Measurements from ENCODE around the gene ZDHHC14.
"Not testable (repeated sequence)": the region's sequence is repeated elsewhere in the genome, so short reads cannot be mapped to it uniquely, and the experiment has no call there.

Gene ZDHHC14

DNA sequence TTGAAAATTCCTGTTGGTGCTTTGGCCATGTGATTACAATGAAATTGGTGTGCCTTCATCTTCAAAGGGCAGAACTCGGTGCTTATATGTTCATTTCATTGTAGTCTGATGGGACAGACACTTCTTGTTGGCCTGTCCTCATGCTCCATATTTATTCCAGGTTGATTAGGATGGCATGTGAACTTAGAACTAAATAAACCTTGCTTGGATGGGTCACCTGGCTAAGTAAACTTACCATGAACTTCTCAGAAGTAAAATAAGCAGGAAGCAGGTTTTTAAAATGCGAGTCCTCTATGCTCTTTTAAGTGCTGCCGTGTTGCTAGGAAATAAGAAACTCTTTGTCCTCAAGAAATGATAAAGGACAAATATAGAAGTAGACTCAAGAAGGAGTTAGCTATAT is 26.7 kb downstream of the ZDHHC14 start:
- no peak for DNase-seq

DNA sequence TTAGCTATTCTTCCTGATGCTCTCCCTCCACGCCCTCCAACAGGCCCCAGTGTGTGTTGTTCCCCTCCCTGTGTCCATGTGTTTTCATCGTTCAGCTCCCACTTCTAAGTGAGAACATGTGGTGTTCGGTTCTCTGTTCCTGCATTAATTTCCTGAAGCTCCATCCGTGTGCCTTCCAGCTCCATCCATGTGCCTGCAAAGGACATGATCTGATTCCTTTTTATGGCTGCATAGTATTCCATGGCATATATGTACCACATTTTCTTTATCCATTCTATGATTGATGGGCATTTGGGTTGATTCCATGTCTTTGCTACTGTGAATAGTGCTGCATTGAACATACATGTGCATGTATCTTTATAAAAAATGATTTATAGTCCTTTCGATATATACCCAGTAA is 27.4 kb downstream of the ZDHHC14 start:
- DNase-seq = not testable (repeated sequence)

DNA sequence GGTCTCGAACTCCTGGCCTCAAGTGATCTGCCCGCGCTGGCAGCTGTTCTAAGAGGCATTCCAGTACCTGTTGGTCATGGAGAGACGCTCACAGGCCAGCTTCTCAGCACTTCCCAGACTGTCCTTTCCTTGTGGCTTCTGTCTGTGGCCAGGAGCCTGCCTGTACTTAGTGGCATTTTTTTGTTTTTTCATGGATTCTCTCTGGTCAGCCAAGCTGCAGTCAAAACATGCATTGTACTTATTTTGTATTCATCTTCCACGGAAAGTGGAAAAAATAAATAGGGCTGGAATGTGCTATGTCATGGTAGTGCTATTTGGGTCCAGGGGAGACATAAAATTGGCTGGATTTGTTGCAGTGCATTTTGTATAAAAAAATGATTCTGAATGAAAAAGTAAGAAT is 29.1 kb downstream of the ZDHHC14 start:
- no peak for DNase-seq

DNA sequence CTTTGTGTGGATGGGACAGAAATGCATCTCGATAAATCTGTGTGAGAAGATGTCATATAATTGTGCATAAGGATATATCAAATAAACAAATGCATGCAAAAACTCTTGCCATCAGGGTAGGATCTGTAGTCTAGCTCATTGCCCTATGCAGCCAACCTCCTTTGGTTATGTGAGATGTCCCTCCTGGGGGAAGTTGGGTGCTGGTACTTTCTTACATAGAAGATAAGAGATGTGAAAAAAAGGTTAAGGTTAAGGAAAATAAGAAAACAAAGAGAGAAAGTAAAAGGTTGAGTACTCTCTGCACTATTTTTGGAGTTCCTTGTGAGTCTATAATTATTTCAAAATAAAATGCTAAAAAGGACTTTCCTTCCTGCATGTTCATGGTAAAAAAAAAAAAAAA is 30.4 kb downstream of the ZDHHC14 start:
- DNase-seq = no peak

DNA sequence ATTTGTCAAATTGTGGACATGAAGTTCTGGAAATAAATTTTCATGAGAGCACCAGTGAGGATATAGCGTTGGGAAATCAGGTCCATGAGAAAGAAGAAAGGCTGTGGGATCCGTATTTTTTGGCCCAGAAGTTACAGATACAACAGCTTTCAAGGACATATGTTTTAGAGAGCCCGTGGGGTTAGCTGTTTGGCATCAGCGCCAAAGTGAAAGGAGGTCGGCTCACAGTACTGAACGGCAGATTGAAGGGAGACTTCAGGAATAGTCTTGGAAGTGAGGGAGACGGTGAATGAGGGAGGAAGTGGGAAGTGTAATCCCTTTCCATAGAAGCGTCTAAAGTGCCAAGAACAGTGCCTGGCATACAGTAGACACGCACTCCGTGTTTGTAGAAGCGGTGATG is 31.8 kb downstream of the ZDHHC14 start:
- no peak for DNase-seq

DNA sequence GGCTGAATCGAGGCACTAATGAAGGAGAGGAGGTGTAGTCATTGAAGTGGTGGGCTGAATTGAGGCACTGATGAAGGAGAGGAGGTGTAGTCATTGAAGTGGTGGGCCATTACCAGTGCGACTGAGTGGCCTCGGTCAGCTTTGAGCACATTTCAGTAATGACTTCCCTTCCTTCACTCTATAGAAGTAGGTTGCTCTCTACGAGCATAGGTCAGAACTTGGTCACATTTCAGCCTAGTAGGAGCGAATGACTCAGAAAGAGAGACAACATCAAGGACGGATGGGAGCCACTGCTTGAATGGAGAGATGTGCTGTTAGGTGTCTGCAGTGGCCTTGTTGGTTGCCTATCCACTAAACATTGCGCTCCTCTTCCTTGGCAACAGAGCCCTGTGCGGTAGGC is 39.5 kb downstream of the ZDHHC14 start:
- DNase-seq = no peak

DNA sequence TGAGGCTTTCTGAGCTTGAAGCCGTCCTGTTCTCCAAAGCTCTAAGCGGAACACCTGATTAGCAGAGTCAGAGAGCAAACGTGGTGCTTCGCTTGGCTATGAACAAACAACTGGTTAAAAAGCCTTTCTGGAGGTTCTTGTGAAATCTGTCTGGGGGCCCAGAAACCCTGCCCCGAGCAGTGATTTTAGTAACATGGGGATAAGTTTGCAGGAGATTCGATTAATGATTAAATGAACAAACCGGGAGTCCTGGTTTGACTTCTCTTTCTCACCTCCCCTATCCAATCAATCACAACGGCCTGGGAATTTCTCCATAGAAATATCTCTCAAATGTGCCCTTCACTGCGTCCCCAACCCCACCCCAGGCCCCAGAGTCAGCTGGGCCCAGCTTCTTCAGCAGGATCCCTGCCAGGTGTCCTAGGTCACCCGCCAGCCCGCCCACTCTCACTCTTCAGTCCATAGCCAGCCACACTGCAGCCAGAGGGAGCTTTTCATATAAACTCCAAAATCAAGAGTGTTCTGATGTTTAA is 43.6 kb downstream of the ZDHHC14 start:
- DNase-seq = no peak

DNA sequence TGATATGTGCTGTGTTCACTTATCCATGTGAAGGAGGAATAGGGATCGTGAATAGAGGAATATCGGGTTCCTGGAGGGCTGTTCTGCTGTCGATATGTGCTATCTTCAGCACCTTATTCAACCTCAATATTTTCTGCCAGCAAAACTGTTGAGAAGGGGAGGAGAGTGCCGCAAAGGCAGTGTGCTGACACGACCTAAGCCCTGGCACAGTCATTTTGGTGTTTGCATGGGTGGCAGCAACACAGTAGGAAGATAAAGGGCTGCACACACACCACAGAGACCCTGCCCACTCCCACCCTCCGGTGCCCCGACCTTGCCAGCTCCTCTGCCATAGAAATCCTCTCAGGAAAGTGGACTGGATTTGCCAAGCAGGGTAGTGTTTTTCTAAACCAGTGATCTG is 47.0 kb downstream of the ZDHHC14 start:
- DNase-seq = no peak

DNA sequence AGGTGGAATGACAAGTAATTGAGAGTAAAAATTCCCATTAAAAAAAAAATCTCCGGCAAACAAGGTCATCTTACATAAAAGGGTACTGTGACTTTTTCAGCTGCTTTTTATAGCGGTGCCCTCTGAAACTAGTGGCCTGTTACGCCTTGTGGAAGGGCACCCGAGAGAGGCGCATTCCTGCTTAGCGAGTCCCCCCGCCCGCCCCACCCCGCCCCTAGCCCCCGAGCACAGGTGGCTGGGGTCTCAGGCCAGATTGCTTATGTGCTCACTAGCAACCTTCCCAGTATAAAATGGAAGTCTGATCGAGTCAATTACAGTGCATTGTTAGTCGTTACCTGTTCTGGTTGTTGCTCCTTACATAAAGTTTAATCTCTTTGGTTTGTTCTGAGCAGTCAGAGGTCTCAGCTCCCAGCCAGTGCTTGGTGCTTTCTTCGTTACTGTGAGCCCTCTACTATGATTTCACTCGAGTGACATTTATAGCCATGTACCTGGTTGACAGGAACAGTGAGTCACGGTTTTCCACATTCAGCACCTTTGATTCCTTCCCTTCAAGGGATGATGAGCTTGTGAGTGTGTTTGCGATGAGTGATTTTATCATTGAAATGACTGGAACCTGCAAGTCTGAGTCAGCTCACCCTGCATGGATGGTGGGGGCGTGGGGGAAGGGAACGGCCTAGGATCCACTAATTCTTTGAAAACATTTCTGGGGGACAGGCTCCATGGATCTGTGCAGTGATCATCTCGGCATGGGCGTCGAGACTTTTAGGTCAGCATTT is 47.6 kb downstream of the ZDHHC14 start:
- no peak for DNase-seq

DNA sequence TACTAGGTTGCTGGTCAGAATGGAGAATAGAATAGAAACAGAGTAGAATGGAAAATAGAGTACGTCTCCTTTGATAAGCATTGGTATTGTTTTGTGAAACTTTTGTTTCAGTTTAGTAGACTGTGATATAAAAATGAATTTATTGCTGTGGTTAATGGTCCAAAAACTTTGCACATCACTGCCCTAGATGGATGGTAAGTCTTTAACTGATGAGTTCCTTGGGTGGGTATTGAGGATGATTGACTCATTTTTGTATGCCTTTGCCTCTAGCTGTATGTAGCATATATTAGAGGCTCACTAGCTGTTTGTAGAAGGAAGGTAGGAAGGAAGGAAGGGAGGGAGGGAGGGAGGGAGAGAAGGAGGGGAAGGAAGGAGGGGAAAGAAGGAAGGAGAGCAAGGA is 48.3 kb downstream of the ZDHHC14 start:
- no peak for DNase-seq

DNA sequence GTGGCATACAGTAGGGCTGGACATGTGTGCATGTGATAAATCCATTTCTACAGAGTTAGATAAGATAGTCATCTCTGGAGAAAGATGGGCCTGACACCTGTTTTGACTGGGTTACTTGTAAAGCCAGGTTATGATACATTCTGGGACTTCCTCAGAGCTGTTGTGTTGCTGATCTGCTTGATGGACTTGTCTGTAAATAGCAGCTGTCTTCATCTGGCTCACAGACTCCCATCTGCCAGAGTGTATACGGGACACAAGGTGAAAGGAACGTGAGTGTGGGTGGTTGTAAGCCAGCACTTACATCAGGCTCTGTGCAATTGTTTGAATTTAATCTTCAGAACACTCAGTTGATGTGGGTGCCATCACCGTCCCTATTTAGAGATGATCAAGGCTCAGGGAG is 49.8 kb downstream of the ZDHHC14 start:
- DNase-seq = no peak

DNA sequence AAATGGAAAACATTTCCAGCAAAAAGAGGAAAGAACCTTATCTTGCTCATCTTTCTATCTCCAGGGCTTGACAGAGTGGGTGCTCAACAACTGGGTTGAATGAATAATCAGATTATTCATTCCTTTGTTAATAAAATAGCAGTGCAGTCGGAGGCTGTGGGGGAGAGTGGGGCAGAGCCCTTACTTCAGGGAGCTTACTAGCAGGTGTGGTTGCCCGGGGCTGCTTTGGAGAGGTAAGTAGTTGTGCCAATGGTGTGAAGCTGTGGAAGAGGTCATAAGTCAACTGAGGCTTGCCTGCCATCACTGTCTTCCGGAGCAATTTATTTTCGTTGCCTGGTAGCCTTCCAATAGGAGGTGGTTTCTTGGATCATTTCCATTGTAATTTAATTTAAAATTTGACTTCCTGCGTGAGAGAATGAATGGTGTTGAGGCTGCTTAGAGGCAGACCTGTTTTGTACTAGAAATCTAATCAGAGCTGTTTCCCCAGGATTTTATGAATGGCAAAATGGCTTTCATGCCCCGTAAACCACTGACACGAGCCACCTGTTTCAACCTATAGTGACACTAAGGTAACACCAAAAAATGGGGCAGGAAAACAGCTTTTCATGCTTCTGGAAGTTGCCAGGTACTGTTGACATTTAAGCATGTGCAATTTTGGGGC is 51.4 kb downstream of the ZDHHC14 start:
- no peak for DNase-seq

DNA sequence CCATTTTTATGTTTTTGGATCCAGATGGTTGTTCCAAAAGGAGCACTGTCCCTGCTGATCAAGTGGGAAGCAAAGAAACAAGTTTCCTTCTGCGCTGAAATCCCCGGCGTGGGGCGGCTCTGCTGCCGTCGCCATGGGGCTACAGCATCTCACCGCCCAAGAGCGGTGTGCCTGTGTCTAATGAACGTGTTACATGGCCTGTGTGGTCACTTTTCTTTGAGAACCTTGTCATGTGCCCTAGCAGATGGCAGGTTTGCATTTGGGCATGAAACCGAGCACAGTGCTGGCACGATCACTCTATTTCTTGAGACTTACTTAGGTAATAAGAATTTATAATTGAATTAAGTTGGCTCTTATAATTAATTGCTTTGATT is 51.9 kb downstream of the ZDHHC14 start:
- no peak for DNase-seq

DNA sequence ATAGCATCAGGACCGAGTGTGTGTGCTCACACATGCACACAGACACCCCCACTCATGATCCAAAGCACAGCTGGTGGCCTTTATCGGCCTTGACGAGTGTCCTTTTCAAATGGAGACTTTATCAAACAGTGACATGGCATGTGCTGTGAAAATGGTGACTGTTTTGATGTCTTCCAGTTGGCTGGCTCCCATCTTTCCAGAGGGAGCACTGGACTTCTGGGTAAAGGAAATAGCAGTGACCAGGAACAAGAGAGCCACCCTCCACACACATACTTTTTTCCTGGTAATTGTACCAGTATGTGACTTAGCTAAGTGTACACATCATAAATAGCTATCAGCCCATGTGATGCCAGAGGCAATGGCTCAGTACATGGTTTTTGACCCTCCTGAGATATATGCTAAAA is 52.7 kb downstream of the ZDHHC14 start:
- no peak for DNase-seq

DNA sequence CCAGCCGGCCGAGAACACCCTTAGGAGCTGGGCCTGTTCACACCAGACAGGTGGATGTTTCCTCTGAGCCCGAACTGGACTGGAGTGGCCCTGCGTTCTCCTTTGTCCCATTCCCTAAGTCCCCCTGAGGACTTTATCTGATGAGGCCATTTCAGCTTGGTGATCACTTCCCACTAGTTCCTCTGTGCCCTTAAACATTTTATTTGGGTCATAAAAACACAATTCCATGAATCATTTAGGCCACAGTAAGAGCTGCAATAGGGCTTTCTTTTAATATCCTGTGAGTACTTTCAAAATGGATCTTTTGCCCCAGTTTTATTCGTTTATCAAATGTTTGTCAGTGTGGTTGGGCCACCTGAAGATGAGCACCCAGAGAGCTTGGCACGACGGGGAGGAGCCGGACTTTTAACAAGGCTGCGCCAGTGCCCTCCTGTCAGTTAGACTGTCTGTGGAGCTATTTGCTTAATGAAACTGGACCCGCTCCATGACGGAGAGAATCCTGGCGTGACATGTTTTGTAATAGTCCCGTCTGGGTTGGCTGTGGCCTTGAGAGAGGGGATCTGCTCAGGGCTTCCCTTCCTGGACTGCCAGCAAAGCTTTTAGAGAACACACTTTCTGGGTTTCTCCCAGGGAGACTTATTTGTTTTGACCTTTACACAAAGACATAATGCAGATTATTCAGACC is 53.5 kb downstream of the ZDHHC14 start:
- DNase-seq = no peak

DNA sequence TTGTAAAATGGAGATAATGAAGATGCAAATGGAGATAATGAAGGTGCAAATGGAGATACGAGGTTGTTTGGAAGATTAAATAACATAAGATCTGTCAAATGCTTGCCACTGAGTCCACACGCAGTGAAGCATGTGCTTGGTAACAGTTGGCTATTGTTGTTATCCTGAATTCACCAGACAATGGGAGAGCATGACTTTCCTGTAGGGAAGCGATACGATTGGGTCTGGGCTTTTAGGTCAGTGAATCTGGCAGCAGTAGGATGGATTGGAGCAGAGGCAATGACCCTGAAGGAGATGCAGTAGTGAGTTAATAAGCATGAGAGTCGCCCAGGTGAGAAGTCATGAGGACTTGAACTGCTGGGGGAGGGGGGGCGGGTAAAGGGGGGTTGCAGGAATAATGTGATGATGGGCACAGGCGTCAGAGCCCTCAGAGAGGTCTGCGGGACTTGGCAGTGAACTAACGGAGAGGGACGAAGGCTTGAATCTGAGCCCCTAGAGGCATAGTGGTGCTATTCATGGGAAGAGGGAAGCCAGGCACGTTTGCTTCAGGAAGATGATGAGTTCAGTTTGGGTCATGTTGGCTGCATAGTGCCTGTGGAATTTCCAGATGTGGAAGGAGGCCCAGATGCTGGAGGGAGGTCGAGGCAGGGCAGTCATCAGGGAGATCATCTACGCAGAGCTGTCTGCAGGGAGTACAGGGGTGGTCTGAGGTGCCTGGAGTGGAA is 55.4 kb downstream of the ZDHHC14 start:
- no peak for DNase-seq

DNA sequence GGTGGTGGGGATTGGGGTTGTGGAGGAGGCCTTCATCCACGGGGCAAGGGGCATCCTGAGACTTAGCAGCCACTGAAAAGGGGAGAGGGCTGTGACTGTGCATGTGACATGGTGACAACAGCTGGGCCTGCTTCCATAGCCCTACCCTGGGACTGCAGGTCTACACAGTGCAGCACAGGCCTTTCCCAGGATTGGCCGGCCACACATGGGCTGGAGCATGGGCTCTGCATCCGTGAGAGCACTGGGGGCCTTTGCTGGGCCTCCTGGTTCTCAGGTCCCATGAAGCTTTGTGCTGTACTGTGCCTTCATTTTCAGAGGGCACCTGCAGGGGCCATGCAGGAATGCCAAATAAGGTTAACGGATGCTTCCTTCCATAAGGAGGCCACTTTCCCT is 56.0 kb downstream of the ZDHHC14 start:
- DNase-seq = no peak

DNA sequence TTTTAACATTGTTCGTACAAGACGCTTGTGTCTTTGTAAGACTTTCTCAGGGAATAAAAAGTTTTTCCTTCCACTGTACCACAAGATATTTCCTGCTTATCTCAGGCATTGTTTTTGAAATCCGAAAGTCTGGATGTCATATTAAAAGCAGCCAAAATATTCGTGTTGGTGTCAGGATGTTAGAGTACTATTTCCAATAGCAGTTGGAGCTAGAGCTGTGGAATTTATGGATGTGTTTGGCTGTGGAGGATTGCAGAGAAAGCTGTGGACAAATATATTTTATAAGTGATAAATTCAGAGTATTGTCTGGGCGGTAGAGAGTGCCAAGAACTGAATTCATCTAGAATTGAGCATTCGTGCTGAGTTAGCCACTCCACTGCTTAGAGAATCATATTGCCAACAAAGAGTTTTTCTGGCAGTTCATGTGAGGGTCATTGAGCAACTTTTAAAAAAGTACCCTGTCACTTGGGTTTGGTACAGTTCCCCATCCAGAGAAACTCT is 57.7 kb downstream of the ZDHHC14 start:
- DNase-seq = no peak

DNA sequence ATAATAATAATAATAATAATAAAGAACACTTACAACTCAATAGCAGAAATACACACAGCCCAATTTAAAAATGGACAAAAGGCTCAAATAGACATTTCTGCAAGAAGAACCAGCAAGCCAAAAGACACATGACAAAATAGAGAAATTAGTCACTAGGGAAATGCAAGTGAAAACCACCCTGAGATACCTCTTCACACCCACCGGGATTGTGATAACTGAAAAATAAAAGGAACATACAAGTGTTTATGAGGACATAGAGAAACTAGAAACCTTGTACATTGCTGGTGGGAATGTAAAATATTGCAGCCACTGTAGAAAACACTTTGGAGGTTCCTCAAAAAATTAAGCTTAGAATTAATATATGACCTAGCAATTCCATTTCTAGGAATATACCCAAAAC is 59.2 kb downstream of the ZDHHC14 start:
- no peak for DNase-seq

DNA sequence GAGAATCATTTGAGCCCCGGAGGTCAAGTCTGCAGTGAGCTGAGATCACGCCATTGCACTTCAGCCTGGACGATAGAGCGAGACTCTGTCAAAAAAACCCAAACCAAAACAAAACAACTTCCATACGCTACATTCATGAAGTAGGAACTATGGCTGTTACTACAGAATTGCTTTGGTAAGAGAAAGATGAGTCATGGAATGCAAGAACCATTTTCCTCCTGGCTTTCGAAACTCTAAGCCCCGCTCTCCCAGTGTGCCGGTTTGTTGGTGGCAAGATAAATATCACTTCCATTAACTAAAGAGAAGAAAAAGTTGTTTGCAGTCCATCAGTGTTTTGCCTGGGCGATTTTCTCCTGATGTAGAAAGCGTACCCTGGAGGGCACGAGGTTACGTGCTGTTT is 61.3 kb downstream of the ZDHHC14 start:
- DNase-seq = no peak

DNA sequence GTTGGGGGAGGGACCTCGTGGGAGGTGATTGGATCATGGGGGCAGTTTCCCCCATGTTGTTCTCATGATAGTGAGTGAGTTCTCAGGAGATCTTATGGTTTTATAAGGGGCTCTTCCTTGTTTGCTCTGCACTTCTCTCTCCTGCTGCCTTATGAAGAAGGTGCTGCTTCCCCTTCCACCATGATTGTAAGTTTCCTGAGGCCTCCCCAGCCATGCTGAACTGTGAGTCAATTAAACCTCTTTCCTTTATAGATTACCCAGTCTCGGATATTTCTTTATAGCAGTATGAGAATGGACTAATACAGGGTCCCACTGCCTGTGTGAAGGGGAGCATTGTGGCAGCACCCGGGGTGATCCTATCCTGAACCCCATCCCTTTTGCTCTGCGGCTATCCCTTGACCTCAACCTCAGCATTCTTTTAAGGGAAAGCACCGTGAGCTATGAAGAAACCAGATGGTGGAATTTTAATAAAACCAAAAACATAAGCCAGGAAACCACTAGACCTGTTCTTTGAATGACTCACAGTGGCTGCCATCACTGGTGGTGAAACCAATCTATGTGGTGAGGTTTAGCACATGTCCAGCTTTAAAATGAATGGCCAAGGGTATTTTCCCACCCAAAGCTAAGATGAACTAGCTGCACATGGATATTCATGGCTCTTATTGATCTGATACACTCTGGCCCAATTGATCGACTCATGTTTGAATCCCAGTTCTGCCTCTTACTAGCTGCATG is 62.2 kb downstream of the ZDHHC14 start:
- no peak for DNase-seq

DNA sequence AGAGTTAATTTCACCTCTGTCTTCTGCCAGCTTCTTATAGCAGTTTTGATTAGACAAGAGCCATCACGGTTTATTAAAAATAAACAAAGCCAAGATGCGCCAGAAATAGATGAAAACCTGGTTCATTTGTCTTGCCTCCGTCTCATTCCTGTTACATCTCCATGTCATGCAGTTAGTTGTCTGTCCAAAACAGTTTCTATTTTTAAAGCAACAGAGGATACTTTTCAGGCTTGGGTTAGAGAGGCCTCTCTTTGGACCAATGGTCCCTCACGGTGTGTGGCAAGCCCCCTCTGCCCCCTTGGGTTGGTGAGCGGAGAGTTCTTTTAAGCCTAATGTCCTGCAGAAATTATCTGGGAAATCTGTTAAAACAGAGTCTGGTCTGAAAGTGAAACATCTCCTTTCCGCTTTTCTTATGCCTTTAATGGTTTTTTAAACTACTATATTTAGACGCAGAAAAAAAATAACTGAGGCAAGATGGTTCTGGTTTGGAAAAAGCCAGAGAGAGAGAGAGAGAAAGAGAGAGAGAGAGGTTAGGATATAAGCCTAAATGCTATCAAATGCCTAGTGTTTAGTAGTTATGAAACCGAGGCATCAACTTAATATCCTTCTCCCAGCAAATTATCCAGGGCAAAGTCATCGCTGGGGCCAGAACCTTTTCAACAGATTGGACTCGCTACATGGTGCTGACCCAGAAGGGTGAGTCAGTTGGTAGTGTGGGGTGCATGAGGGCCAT is 64.5 kb downstream of the ZDHHC14 start:
- DNase-seq = no peak
